ENCODE results near the gene ARAP2.

DNA sequence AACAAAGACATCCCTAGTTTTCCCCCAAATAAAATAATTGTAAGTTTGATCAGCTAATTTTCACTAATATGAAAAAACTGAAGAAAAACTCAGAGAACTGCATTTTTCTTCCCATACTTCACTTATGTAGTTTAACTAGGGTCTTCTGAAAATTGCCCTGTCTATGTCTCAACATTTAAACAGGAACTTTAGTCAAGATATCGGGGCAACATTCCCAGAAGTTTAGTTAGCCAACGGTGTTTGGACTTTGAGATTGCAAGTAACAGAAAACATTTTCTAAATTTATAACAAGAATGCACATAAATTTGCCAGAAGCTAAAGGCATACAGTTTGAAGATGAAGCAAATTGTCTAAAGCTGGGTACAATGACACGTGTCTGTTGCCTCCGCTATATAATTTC lies 201.1 kb downstream of the ARAP2 start:
- TF ChIP-seq, protein P1, sequence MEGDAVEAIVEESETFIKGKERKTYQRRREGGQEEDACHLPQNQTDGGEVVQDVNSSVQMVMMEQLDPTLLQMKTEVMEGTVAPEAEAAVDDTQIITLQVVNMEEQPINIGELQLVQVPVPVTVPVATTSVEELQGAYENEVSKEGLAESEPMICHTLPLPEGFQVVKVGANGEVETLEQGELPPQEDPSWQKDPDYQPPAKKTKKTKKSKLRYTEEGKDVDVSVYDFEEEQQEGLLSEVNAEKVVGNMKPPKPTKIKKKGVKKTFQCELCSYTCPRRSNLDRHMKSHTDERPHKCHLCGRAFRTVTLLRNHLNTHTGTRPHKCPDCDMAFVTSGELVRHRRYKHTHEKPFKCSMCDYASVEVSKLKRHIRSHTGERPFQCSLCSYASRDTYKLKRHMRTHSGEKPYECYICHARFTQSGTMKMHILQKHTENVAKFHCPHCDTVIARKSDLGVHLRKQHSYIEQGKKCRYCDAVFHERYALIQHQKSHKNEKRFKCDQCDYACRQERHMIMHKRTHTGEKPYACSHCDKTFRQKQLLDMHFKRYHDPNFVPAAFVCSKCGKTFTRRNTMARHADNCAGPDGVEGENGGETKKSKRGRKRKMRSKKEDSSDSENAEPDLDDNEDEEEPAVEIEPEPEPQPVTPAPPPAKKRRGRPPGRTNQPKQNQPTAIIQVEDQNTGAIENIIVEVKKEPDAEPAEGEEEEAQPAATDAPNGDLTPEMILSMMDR (IDR thresholded peaks at IDR 0.05) = no peak
- no peak for TF ChIP-seq POLR2A (IDR thresholded peaks at IDR 0.05)
